ENCODE measurements around the gene RNASE3. TPM values are rescaled to one million over a fixed set of nuclear protein-coding genes. Genes with fewer than 3 reads are reported as not detected.

Gene RNASE3
- not detected in 5 replicates for total RNA-seq (2022; extraction: Qiagen RNA extraction; ENCODE audit: low read depth)

GRCh38 chr14:20891126-20891825, at the start of gene RNASE3:
TSS of gene RNASE3 (plus strand) at chr14:20891385. CDS start at chr14:20891687, 302 bp downstream.

Other genes with a start within 250 kb of the RNASE3 start
- gene OR6S1, start 249.7 kb upstream of the RNASE3 start, total RNA-seq (2022; extraction: Qiagen RNA extraction; ENCODE audit: low read depth) = not detected in 5 replicates
- gene RNASE4, start 206.8 kb upstream of the RNASE3 start, total RNA-seq (2022; extraction: Qiagen RNA extraction; ENCODE audit: low read depth) = 5.6 to 10.0 TPM (median 7.3 TPM) in 5 replicates
- 8.0 to 12.4 TPM (median 10.5 TPM) in 5 replicates for gene ANG, start 202.6 kb upstream of the RNASE3 start, total RNA-seq (2022; extraction: Qiagen RNA extraction; ENCODE audit: low read depth)
- not detected in 5 replicates for gene EDDM3A, start 145.5 kb upstream of the RNASE3 start, total RNA-seq (2022; extraction: Qiagen RNA extraction; ENCODE audit: low read depth)
- gene EDDM3B, start 123.0 kb upstream of the RNASE3 start, total RNA-seq (2022; extraction: Qiagen RNA extraction; ENCODE audit: low read depth) = not detected in 5 replicates
- gene RNASE6, start 110.1 kb upstream of the RNASE3 start, total RNA-seq (2022; extraction: Qiagen RNA extraction; ENCODE audit: low read depth) = not detected in 5 replicates
- gene RNASE1, start 88.5 kb upstream of the RNASE3 start, total RNA-seq (2022; extraction: Qiagen RNA extraction; ENCODE audit: low read depth) = 0.17 to 0.50 TPM (median 0.27 TPM) in 4 of 5 replicates, not detected in the other
- not detected in 5 replicates for gene RNASE2, start 64.1 kb downstream of the RNASE3 start, total RNA-seq (2022; extraction: Qiagen RNA extraction; ENCODE audit: low read depth)
- 68.4 to 77.9 TPM (median 74.9 TPM) in 5 replicates for gene METTL17, start 98.6 kb downstream of the RNASE3 start, total RNA-seq (2022; extraction: Qiagen RNA extraction; ENCODE audit: low read depth)
- 0.09 TPM in 1 of 5 replicates, not detected in the others for gene SLC39A2, start 107.9 kb downstream of the RNASE3 start, total RNA-seq (2022; extraction: Qiagen RNA extraction; ENCODE audit: low read depth)
- gene NDRG2, start 133.7 kb downstream of the RNASE3 start, total RNA-seq (2022; extraction: Qiagen RNA extraction; ENCODE audit: low read depth) = 2.5 to 3.3 TPM (median 2.7 TPM) in 5 replicates
- gene TPPP2, start 138.8 kb downstream of the RNASE3 start, total RNA-seq (2022; extraction: Qiagen RNA extraction; ENCODE audit: low read depth) = not detected in 5 replicates
- gene RNASE13, start 143.4 kb downstream of the RNASE3 start, total RNA-seq (2022; extraction: Qiagen RNA extraction; ENCODE audit: low read depth) = not detected in 5 replicates
- not detected in 5 replicates for gene RNASE7, start 151.0 kb downstream of the RNASE3 start, total RNA-seq (2022; extraction: Qiagen RNA extraction; ENCODE audit: low read depth)
- gene RNASE8, start 166.4 kb downstream of the RNASE3 start, total RNA-seq (2022; extraction: Qiagen RNA extraction; ENCODE audit: low read depth) = not detected in 5 replicates
- 7.8 to 13.1 TPM (median 9.5 TPM) in 5 replicates for gene ARHGEF40, start 178.9 kb downstream of the RNASE3 start, total RNA-seq (2022; extraction: Qiagen RNA extraction; ENCODE audit: low read depth)
- gene ZNF219, start 207.3 kb downstream of the RNASE3 start, total RNA-seq (2022; extraction: Qiagen RNA extraction; ENCODE audit: low read depth) = 19.7 to 30.5 TPM (median 28.9 TPM) in 5 replicates
- 0.58 to 1.1 TPM (median 0.85 TPM) in 5 replicates for gene TMEM253, start 209.7 kb downstream of the RNASE3 start, total RNA-seq (2022; extraction: Qiagen RNA extraction; ENCODE audit: low read depth)

Data from A549 treated with GW870086 at 1 μM for 4 hours (cell line).